GM12892 (cell line): Measurements from ENCODE around the gene MLKL.
"Not testable (repeated sequence)": the region's sequence is repeated elsewhere in the genome, so short reads cannot be mapped to it uniquely, and the experiment has no call there.

Experiments used
- DNase-seq: peaks from one replicate; pipeline ENCODE4 v3.0.0; 2011; ENCODE audit not compliant: insufficient read length
- FAIRE-seq: peaks from 2 replicates; lab custom pipeline; 2011; peaks lifted over from hg19 to GRCh38; lab: Jason Lieb, UNC
- POLR2A ChIP-seq: IDR thresholded peaks from 2 replicates; pipeline ENCODE4 v1.6.1; 2011; ENCODE audit warnings: low read depth, low read length, control low read depth
- POLR2AphosphoS5 ChIP-seq: IDR thresholded peaks from 2 replicates; pipeline ENCODE4 v1.6.1; 2011; ENCODE audit warnings: low read depth, low read length, control low read depth
- TAF1 ChIP-seq: IDR thresholded peaks from 2 replicates; pipeline ENCODE4 v1.6.1; 2011; ENCODE audit warnings: low read depth, mild to moderate bottlenecking, control low read depth, low read length, borderline replicate concordance

Gene MLKL

DNA sequence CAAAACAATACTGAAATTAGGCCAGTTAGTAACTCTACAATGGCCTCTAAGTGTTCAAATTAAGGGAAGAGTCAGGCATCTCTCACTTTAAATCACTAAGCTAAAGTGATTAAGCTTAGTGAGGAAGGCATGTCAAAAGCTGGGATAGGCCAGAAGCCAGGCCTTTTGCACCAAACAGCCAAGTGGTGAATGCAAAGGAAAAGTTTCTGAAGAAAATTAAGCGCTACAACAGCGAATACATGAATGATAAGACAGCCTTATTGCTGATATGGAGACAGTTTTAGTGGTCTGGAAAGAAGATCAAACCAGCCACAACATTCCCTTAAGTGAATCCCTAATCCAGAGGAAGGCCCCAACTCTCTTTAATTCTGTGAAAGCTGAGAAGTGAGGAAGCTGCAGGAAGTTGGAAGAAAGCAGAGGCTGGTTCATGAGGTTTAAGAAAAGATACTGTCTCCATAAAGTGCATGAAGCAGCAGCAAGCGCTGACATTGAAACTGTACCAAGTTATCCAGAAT is 46.1 kb downstream of the MLKL start:
- no peak for TF ChIP-seq TAF1
- DNase-seq (no peak), FAIRE-seq (no peak)

DNA sequence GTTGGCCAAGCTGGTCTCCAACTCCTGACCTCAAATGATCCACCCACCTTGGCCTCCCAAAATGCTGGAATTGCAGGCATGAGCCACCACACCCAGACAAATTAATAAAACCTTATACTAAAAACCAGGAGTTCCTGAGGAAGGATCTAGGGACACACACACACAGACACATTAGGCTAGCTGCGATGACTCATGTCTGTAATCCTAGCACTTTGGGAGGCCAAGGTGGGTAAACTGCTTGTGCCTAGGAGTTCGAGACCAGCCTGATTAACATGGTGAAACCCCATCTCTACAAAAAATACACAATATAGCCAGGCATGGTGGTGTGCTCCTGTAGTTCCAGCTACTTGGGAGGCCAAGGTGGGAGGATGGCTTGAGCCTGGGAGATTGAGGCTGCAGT is 47.8 kb downstream of the MLKL start:
- not testable (repeated sequence) for FAIRE-seq, DNase-seq

DNA sequence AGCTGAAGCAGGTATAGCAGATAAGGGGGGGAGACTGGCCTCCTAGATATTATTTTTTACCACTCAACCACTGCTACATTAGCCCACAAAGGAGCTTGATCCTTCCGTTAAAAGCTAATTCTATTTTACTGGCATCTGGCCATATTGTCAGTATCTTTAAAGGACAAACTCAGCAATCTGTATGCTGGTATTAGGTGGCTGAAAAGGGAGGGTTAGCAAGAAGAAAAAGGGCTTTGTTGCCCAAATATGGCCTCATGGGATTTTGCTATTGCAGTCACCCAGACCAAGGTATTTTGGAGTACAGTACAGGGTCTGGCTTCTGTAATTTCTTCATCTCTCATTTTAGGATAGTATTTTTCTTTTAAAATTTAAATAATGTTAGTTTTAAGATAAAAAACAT is 48.4 kb downstream of the MLKL start:
- TF ChIP-seq TAF1, result no peak
- no peak for TF ChIP-seq POLR2A
- TF ChIP-seq POLR2AphosphoS5, result no peak
- no peak for FAIRE-seq

DNA sequence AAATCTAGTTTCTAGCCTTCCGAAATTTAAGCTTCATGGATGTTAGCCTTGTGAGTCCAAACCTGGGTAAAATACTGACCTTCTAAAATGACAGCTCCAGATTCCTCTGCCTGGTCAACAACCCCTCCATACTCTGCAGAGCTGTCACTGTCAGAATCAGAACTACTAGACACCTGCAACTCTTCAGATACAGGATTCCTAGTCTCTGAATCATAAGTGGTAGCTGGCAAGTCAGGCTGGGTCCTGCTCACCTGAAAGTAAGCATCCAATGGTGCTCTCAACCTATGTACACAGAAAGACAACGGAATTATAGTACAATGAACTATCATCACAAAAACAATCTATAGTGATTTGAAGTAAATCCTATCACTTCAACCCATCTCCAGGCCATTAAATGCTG is 48.8 kb downstream of the MLKL start:
- FAIRE-seq (no peak), DNase-seq (no peak)

More for the DNA sequence above, 48.4 kb downstream of the MLKL start:
- no peak for DNase-seq

DNA sequence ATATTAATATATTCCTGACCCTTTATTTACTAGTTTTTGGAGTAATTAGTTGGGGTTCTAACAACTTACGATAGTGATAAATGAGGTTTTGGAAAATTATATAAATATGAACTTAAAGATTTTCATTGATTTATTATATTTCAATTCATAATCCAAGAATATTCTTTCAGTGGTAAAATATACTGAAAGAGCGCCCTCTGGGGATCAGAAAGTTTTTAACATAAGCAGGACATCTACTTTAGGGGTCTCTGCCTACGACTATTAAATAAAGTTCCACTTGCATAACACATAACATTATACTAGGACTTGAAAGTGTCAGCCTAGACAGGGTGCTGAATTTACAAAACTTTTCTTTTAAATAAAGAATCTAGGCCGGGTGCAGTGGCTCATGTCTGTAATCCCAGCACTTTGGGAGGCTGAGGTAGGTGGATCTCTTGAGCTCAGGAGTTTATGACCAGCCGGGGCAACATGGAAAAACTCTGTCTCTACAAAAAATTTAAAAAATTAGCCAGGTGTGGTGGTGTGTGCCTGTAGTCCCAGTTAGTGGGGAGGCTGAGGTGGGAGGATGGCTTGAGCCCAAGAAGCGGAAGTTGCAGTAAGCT is 49.6 kb downstream of the MLKL start:
- no peak for FAIRE-seq
- no peak for DNase-seq
- TF ChIP-seq TAF1 (no peak), POLR2A (no peak), POLR2AphosphoS5 (no peak)

More for the DNA sequence above, 48.8 kb downstream of the MLKL start:
- TF ChIP-seq POLR2AphosphoS5 (no peak), POLR2A (no peak), TAF1 (no peak)

DNA sequence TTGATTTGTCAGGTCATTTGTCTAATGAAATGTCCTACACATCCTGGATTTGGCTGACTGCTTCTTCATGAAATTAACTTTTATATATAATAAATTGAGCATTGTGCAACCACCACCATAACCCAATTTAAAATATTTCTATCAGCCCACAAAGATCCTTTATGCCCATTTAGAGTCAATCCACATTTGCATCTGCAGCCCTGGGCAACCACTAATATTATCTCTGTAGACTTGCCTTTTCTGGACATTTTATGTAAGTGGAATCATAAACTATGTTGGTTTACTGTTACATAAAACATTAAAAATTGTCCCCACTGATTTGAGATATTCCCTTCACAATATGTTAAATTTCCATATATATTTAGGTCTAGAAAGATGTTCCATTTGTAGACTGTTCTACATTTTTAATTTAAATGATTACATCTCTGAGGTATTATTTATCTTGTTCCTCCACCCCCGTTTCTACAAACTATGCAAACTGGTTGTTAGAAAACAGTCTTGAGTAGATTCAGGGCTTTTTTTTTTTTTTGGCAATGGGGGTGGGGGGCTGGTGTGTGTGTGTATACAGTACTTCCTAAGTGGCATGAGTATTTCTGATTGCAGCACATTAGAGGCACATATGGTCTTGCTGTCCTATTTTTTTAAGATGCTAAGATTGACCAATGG is 50.7 kb downstream of the MLKL start:
- DNase-seq (no peak), FAIRE-seq (no peak)
- no peak for TF ChIP-seq TAF1
- TF ChIP-seq POLR2AphosphoS5, result no peak
- no peak for TF ChIP-seq POLR2A

DNA sequence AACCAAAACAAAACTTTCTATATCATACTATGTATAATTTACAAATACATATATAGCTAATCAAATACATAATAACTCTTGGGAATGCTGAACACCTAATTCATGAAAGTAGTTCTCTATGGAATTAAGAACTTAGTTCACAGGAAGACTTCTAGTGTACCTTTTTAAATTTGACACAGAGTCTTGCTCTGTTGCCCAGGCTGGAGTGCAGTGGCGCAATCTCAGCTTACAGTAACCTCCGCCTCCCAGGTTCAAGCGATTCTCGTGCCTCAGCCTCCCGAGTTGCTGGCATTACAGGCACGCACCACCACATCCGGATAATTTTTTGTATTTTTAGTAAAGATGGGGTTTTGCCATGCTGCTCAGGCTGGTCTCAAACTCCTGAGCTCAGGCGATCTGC is 58.7 kb downstream of the MLKL start:
- no peak for DNase-seq
- FAIRE-seq, result no peak
- TF ChIP-seq POLR2A (no peak), TAF1 (no peak), POLR2AphosphoS5 (no peak)

DNA sequence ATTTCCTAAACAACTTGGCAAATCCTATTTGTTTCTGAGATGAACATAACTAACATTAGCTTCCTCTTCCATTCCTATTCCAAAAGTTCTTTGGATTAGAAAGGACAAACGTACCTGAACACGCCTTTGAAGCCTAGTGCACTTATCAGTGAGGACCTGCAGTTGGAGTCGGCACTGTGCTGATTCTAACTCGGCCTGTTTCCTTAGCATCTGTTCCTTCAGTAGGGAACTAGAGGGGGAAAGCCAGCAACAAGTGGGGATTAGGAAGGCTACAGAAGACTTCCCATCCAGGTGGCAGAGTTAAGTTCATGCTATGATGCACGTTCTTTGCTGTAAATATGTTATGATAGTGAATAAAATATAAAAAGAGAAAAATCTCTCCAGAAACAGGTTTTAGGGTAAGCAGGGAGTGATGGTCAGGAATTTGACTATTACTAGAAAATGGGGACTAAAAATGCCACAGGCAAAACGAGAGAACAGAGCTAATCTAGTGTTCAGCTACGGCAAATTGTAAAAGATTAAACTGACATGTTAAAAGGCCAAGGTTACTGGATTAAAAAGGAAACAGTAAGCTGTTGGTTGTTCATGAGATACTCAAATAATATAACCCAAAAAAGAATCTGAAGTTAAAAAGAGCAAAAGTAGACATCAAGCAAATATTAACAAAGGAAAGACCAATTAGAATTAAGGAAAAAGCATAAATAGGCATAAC is 62.8 kb downstream of the MLKL start:
- no peak for DNase-seq
- TF ChIP-seq TAF1 (no peak), POLR2AphosphoS5 (no peak), POLR2A (no peak)
- no peak for FAIRE-seq

DNA sequence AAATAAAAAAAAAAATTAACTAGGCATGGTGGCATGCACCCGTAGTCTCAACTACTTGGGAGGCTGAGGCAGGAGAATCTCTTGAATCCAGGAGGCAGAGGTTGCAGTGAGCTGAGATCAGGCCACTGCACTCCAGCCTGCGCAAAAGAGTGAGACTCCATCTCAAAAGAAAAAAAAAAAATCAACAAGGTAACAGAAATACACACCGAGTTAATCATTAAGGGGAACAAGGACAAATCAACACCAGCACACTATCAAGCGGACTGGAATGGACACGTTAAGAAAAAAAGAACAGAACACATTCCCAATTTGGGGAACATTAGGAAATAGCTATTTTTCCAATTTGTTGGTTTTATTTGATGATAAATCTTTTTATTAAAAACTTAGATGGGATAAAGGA is 65.4 kb downstream of the MLKL start:
- DNase-seq, result no peak
- FAIRE-seq, result no peak
- TF ChIP-seq POLR2AphosphoS5, result no peak
- TF ChIP-seq POLR2A, result no peak
- no peak for TF ChIP-seq TAF1

DNA sequence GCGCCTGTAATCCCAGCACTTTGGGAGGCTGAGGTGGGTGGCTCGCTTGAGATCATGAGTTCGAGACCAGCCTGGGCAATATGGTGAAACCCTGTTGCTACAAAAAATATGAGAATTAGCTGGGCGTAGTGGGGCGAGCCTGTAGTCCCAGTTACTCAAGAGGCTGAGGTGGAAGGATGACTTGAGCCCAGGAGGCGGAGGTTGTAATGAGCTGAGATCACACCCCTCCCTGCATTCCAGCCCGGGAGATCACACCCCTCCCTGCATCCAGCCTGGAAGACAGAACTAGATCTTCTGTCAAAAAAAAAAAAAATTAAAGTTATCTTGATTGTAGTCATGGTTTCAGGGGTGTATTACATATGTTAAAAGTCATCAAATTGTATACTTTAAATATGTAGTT is 67.0 kb downstream of the MLKL start:
- TF ChIP-seq TAF1 (no peak), POLR2A (no peak), POLR2AphosphoS5 (no peak)
- DNase-seq (no peak), FAIRE-seq (no peak)

DNA sequence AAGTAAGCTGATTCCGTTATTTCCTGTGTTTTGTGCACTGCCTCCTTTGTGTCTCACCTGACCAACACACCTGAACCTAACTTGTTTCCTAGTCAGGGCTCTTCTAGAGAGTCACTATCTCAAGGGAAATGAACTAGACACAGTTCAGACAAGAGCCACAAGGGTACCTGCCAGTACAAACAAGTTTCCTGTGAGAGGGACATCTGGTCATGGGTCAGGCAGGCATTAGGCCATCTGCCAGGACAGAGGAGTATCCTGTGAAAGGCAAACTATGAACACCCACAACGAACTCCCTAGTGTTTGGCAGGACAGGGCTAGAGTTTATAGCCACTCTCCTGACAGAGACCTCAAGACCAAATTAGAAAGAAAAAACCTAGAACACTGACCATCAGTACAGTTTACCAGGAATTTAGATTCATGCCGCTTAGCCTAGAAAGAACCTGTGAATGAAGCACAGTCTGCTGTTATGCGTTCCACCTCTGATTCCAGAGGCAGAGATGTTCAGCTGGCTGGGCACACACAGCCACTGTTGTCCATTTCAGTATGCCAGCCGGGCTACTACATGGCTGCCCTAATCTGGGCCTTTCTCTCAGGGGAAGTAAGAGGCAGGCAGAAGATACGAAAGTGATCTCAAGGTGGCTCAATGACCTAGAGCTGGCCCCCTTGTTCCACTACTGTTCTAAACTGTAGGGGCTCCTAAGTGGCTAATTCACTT is 73.0 kb downstream of the MLKL start:
- TF ChIP-seq TAF1, result no peak
- no peak for TF ChIP-seq POLR2A
- TF ChIP-seq POLR2AphosphoS5, result no peak
- DNase-seq (no peak), FAIRE-seq (peak; percentile 27)
